IMR-90 (cell line): Measurements from ENCODE around the gene TRAPPC12. TPM values are rescaled to one million over a fixed set of nuclear protein-coding genes. Genes with fewer than 3 reads are reported as not detected.

Experiments
- ATAC-seq: fragments of 200-7000 bp; cut with Tn5 transposase; 2 replicates; pipeline ENCODE4 v1.9.1; 2020; ENCODE audit warnings: low read depth, mild to moderate bottlenecking, moderate library complexity
- BruUV-seq: library from RNA; stranded (reverse); fragments of 400-500 nt; replicated peaks from 2 replicates; lab custom pipeline; 2021; lab: Mats Ljungman, UMichigan
- CTCF ChIA-PET: fragments of 300-600 bp; formaldehyde crosslinking; extraction: SDS; loops from one replicate; lab custom pipeline; 2021; ENCODE audit warnings: antibody characterized with exemption; lab: Yijun Ruan, JAX
- POLR2A ChIA-PET: fragments of 300-600 bp; sonication (Branson Sonifier 250); formaldehyde crosslinking; loops from one replicate; lab custom pipeline; 2022; ENCODE audit warnings: antibody characterized with exemption; ENCODE audit not compliant: unreplicated experiment; lab: Charles Lee
- DNase-seq: peaks from one replicate; pipeline ENCODE4 v3.0.0; 2013
- H2AFZ ChIP-seq: replicated peaks from 2 replicates; pipeline ENCODE3; 2013; ENCODE audit warnings: low read length, mild to moderate bottlenecking; ENCODE audit not compliant: poor library complexity
- H2AK5ac ChIP-seq: 2 replicates; pipeline ENCODE4 v1.6.1; 2013; ENCODE audit warnings: low read depth, low read length, inconsistent platforms
- H2AK9ac ChIP-seq: replicated peaks from 2 replicates; pipeline ENCODE3; 2013; ENCODE audit warnings: mild to moderate bottlenecking, low read depth, low read length, moderate library complexity; ENCODE audit not compliant: poor library complexity
- H2BK120ac ChIP-seq: 2 replicates; pipeline ENCODE4 v1.6.1; 2013; ENCODE audit warnings: low read depth, low read length, inconsistent platforms
- H2BK15ac ChIP-seq: 3 replicates; pipeline ENCODE4 v1.6.1; 2013; ENCODE audit warnings: low read depth, low read length, inconsistent platforms
- H2BK20ac ChIP-seq: 2 replicates; pipeline ENCODE4 v1.6.1; 2013; ENCODE audit warnings: low read depth, mild to moderate bottlenecking, inconsistent platforms, low read length, moderate library complexity
- H2BK5ac ChIP-seq: 2 replicates; pipeline ENCODE4 v1.6.1; 2013; ENCODE audit warnings: mild to moderate bottlenecking, low read depth, low read length, inconsistent platforms; ENCODE audit not compliant: poor library complexity, severe bottlenecking
- H3K14ac ChIP-seq: replicated peaks from 2 replicates; pipeline ENCODE4 v1.6.1; 2013; ENCODE audit warnings: low read depth, low read length, inconsistent platforms
- H3K18ac ChIP-seq: 2 replicates; pipeline ENCODE4 v1.6.1; 2013; ENCODE audit warnings: low read depth, low read length, control low read depth
- H3K23ac ChIP-seq: 2 replicates; pipeline ENCODE4 v1.6.1; 2013; ENCODE audit warnings: low read depth, low read length, inconsistent platforms
- H3K27ac ChIP-seq: 2 replicates; pipeline ENCODE4 v1.5.1; 2013; ENCODE audit warnings: mild to moderate bottlenecking, control low read depth, low read length; ENCODE audit not compliant: insufficient read depth
- H3K27me3 ChIP-seq: 2 replicates; pipeline ENCODE4 v1.6.1; 2013; ENCODE audit warnings: low read length; ENCODE audit not compliant: control insufficient read depth, insufficient read depth
- H3K36me3 ChIP-seq: 2 replicates; pipeline ENCODE4 v1.6.1; 2013; ENCODE audit warnings: low read length, mixed read lengths; ENCODE audit not compliant: control insufficient read depth, insufficient read depth
- H3K4ac ChIP-seq: 2 replicates; pipeline ENCODE4 v1.6.1; 2013; ENCODE audit warnings: low read depth, low read length, inconsistent platforms
- H3K4me1 ChIP-seq: 2 replicates; pipeline ENCODE4 v1.6.1; 2013; ENCODE audit warnings: low read length, mixed read lengths; ENCODE audit not compliant: control insufficient read depth, insufficient read depth
- H3K4me2 ChIP-seq: 2 replicates; pipeline ENCODE4 v1.6.1; 2013; ENCODE audit warnings: low read depth, mild to moderate bottlenecking, control low read depth, low read length, moderate library complexity
- H3K4me3 ChIP-seq: 2 replicates; pipeline ENCODE4 v1.5.1; 2013; ENCODE audit warnings: low read depth, mild to moderate bottlenecking, control low read depth, low read length, moderate library complexity; ENCODE audit not compliant: insufficient read depth
- H3K56ac ChIP-seq: 2 replicates; pipeline ENCODE4 v1.6.1; 2013; ENCODE audit warnings: low read length, inconsistent platforms; ENCODE audit not compliant: insufficient read depth; ENCODE audit errors: extremely low read depth
- H3K79me1 ChIP-seq, 2 experiments: 2 replicates each; pipeline ENCODE4 v1.6.1; 2013; ENCODE audit warnings: low read length in 2 of 2, inconsistent platforms in 1 of 2, low read depth in 1 of 2
- H3K9ac ChIP-seq: 2 replicates; pipeline ENCODE4 v1.6.1; 2013; ENCODE audit warnings: low read depth, low read length, control low read depth
- H3K9me1 ChIP-seq: 2 replicates; pipeline ENCODE4 v1.6.1; 2013; ENCODE audit warnings: low read length, inconsistent platforms; ENCODE audit not compliant: insufficient read depth
- H3K9me3 ChIP-seq: 2 replicates; pipeline ENCODE4 v1.6.1; 2013; ENCODE audit warnings: low read length; ENCODE audit not compliant: control insufficient read depth, insufficient read depth
- H4K20me1 ChIP-seq: 2 replicates; pipeline ENCODE4 v1.6.1; 2013; ENCODE audit warnings: low read length, inconsistent platforms; ENCODE audit not compliant: insufficient read depth
- H4K5ac ChIP-seq: 2 replicates; pipeline ENCODE4 v1.6.1; 2013; ENCODE audit warnings: mild to moderate bottlenecking, low read depth, low read length, control low read depth
- H4K8ac ChIP-seq, 2 experiments: 2 replicates each; pipeline ENCODE4 v1.6.1; 2013; ENCODE audit warnings: low read depth in 2 of 2, low read length in 2 of 2, control low read depth in 1 of 2, inconsistent platforms in 1 of 2
- H4K91ac ChIP-seq: 2 replicates; pipeline ENCODE4 v1.6.1; 2013; ENCODE audit warnings: low read depth, low read length, inconsistent platforms; ENCODE audit not compliant: insufficient read depth
- BHLHE40 ChIP-seq: fragments of 150-350 bp; IDR thresholded peaks from 2 replicates; pipeline ENCODE4 v1.6.1; 2016; ENCODE audit warnings: mild to moderate bottlenecking, low read depth, low read length
- CEBPB ChIP-seq: IDR thresholded peaks from 2 replicates; pipeline ENCODE4 v1.6.1; 2012; ENCODE audit warnings: low read depth, low read length, improper control_type of control experiment
- CHD1 ChIP-seq: IDR thresholded peaks from 2 replicates; pipeline ENCODE4 v1.6.1; 2012; ENCODE audit warnings: low read depth, low read length, improper control_type of control experiment
- FOS ChIP-seq: fragments of 150-350 bp; IDR thresholded peaks from 2 replicates; pipeline ENCODE4 v1.6.1; 2016; ENCODE audit warnings: low read depth, low read length
- MAFK ChIP-seq: IDR thresholded peaks from 2 replicates; pipeline ENCODE4 v1.6.1; 2012; ENCODE audit warnings: low read depth, low read length, improper control_type of control experiment
- MAZ ChIP-seq: IDR thresholded peaks from 2 replicates; pipeline ENCODE4 v1.6.1; 2012; ENCODE audit warnings: low read depth, mild to moderate bottlenecking, low read length, improper control_type of control experiment, moderate library complexity, borderline replicate concordance
- MXI1 ChIP-seq: IDR thresholded peaks from 2 replicates; pipeline ENCODE4 v1.6.1; 2012; ENCODE audit warnings: low read depth, mild to moderate bottlenecking, low read length, moderate library complexity, borderline replicate concordance
- NFE2L2 ChIP-seq: fragments of 150-350 bp; IDR thresholded peaks from 2 replicates; pipeline ENCODE4 v1.6.1; 2016; ENCODE audit warnings: low read depth, mild to moderate bottlenecking, low read length
- POLR2A ChIP-seq: IDR thresholded peaks from 2 replicates; pipeline ENCODE4 v1.6.1; 2012; ENCODE audit warnings: mild to moderate bottlenecking, low read depth, low read length
- RAD21 ChIP-seq: IDR thresholded peaks from 2 replicates; pipeline ENCODE4 v1.6.1; 2012; ENCODE audit warnings: low read length, improper control_type of control experiment
- RCOR1 ChIP-seq: IDR thresholded peaks from 2 replicates; pipeline ENCODE4 v1.6.1; 2012; ENCODE audit warnings: mild to moderate bottlenecking, low read length, improper control_type of control experiment; ENCODE audit not compliant: insufficient replicate concordance
- RFX5 ChIP-seq: IDR thresholded peaks from 2 replicates; pipeline ENCODE4 v1.8.0; 2012; ENCODE audit warnings: low read depth, mild to moderate bottlenecking, low read length, moderate library complexity
- SMC3 ChIP-seq: fragments of 150-350 bp; IDR thresholded peaks from 2 replicates; pipeline ENCODE4 v1.6.1; 2016; ENCODE audit warnings: low read depth, mild to moderate bottlenecking, antibody characterized with exemption, low read length, moderate library complexity
- WGBS, 2 experiments: methylation state at CpG; one replicate each; pipeline versions ENCODE4 v1.1.5 to v1.1.7; 2013; ENCODE audit warnings: missing lambda C conversion rate in 2 of 2; ENCODE audit not compliant: insufficient read length in 1 of 2; ENCODE audit errors: extremely low coverage in 2 of 2; 5-methylcytosine and 5-hydroxymethylcytosine counted together
- dilution Hi-C: fragments of 300-500 bp; cut with HindIII; formaldehyde crosslinking; loops from one replicate; pipeline ENCODE4 v1.14.3; 2018; ENCODE audit warnings: low sequenced_read_pairs; ENCODE audit not compliant: unreplicated experiment
- in situ Hi-C: fragments of 300-500 bp; cut with MboI; formaldehyde crosslinking; loops from 3 replicates; pipeline ENCODE4 v1.14.3; 2019; ENCODE audit warnings: low sequenced_read_pairs, inconsistent platforms, mixed read lengths
- intact Hi-C: fragments of 100-400 bp; cut with micrococcal nuclease; formaldehyde crosslinking; loops from 2 replicates; pipeline ENCODE4 v1.10.0; 2022
- polyA plus RNA-seq, 3 experiments: library from polyadenylated mRNA; depleted of rRNA; stranded (reverse); fragments of >200 nt; gene quantifications; 2 replicates each; pipeline ENCODE4 v1.2.3, GENCODE V29; 2012; ENCODE audit warnings: low replicate concordance in 1 of 3
- total RNA-seq: library from RNA; depleted of rRNA; stranded (reverse); fragments of >200 nt; gene quantifications from 2 replicates; pipeline ENCODE4 v1.2.3, GENCODE V29; 2012
- TF ChIP-seq, protein P1 (sequence below): conservative IDR thresholded peaks from 2 replicates; pipeline ENCODE4 v1.5.1; 2012; ENCODE audit warnings: mild to moderate bottlenecking, low read depth, low read length, improper control_type of control experiment
- TF ChIP-seq, protein P2 (sequence below): fragments of 150-350 bp; IDR thresholded peaks from 2 replicates; pipeline ENCODE4 v1.6.1; 2016; ENCODE audit warnings: low read depth, mild to moderate bottlenecking, low read length, moderate library complexity, borderline replicate concordance
- TF ChIP-seq, protein P3 (sequence below): fragments of 150-350 bp; IDR thresholded peaks from 2 replicates; pipeline ENCODE4 v1.6.1; 2017; ENCODE audit warnings: mild to moderate bottlenecking, antibody characterized with exemption, low read length, low read depth

Gene TRAPPC12
- total and polyA plus RNA-seq, 2 of the 4 experiments (the other 2 are of a cell fraction): 25.8 to 69.9 TPM

DNA sequence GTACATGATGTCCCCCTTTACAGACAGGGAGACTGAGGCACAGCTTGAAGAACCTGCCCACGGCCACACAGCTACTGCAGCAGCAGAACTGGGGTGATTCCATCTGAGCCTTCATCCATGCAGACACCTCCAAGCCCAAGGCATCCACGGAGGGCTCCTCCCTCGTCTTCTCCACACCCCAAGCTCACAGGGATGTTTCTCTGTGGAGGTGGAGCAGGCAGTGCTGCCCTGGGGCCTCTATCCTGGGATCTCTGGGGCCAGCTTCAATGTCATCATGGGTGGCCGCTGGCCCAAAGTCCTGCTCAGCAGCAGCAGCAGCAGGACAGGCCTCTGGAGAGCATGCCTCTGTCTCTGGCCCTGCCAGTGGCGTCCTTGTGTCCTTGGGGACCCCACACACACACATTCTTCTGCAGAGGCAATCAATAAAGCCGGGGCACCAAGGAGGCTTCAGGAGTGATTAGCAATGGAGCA, 108.6 kb downstream of the TRAPPC12 start:
- Histone ChIP-seq H3K9me1 (peaks cover under 1% of the 10 kb centered on the region; the same call in 1 of the 2 replicates), H3K56ac (no peak overlapping the region), H3K79me1 (no peaks in the 10 kb centered on the region), H2AK9ac (peak overlapping the region; percentile 37), H2AFZ (no peak overlapping the region), H3K4me1 (peaks cover 1% of the 10 kb centered on the region; the same call in 1 of the 2 replicates), H3K27me3 (no peaks in the 10 kb centered on the region), H3K4me2 (no peak overlapping the region), H3K27ac (no peak overlapping the region), H3K9ac (no peak overlapping the region), H3K4me3 (no peak overlapping the region), H2BK20ac (no peak overlapping the region), H2BK120ac (no peak overlapping the region), H3K18ac (no peak overlapping the region), H3K4ac (no peak overlapping the region), H3K14ac (no peak overlapping the region), H3K36me3 (peaks cover 6% of the 10 kb centered on the region; the same call in 1 of the 2 replicates), H3K9me3 (no peaks in the 10 kb centered on the region), H4K91ac (no peak overlapping the region), H2BK5ac (no peak overlapping the region), H3K23ac (no peak overlapping the region), H4K8ac (no peak overlapping the region), H4K20me1 (no peaks in the 10 kb centered on the region), H2BK15ac (no peak overlapping the region), H4K5ac (no peak overlapping the region), H2AK5ac (no peak overlapping the region)
- TF ChIP-seq MAZ (no peak), RAD21 (no peak), NFE2L2 (no peak), RFX5 (no peak), CHD1 (no peak), MAFK (no peak), POLR2A (no peak), SMC3 (no peak), RCOR1 (no peak), BHLHE40 (no peak), FOS (no peak), CEBPB (no peak), MXI1 (no peak)
- TF ChIP-seq, protein P1, sequence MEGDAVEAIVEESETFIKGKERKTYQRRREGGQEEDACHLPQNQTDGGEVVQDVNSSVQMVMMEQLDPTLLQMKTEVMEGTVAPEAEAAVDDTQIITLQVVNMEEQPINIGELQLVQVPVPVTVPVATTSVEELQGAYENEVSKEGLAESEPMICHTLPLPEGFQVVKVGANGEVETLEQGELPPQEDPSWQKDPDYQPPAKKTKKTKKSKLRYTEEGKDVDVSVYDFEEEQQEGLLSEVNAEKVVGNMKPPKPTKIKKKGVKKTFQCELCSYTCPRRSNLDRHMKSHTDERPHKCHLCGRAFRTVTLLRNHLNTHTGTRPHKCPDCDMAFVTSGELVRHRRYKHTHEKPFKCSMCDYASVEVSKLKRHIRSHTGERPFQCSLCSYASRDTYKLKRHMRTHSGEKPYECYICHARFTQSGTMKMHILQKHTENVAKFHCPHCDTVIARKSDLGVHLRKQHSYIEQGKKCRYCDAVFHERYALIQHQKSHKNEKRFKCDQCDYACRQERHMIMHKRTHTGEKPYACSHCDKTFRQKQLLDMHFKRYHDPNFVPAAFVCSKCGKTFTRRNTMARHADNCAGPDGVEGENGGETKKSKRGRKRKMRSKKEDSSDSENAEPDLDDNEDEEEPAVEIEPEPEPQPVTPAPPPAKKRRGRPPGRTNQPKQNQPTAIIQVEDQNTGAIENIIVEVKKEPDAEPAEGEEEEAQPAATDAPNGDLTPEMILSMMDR: no peak
- TF ChIP-seq, protein P2, sequence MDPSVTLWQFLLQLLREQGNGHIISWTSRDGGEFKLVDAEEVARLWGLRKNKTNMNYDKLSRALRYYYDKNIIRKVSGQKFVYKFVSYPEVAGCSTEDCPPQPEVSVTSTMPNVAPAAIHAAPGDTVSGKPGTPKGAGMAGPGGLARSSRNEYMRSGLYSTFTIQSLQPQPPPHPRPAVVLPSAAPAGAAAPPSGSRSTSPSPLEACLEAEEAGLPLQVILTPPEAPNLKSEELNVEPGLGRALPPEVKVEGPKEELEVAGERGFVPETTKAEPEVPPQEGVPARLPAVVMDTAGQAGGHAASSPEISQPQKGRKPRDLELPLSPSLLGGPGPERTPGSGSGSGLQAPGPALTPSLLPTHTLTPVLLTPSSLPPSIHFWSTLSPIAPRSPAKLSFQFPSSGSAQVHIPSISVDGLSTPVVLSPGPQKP: no peak
- TF ChIP-seq, protein P3, sequence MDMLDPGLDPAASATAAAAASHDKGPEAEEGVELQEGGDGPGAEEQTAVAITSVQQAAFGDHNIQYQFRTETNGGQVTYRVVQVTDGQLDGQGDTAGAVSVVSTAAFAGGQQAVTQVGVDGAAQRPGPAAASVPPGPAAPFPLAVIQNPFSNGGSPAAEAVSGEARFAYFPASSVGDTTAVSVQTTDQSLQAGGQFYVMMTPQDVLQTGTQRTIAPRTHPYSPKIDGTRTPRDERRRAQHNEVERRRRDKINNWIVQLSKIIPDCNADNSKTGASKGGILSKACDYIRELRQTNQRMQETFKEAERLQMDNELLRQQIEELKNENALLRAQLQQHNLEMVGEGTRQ: no peak
- DNase-seq: no peak
- no TSS peak for BruUV-seq
- WGBS, 2 experiments: no CpG with 5 or more reads among the region's 6 CpGs
- in situ Hi-C loops: no loop called here
- ATAC-seq: no peak
- ChIA-PET CTCF (no interaction called here), POLR2A (no interaction called here)
- intact Hi-C loops: no loop called here
- dilution Hi-C loops: no loop called here
